GM21717 (cell line): Measurements from ENCODE around the gene NAP1L1.
A peak's percentile ranks its signal among the peaks of the same experiment; 100 is the strongest.

Source experiments
- ATAC-seq: cut with Tn5 transposase; IDR thresholded peaks from one replicate; pipeline ENCODE4 v1.9.1; 2021; ENCODE audit warnings: mild to moderate bottlenecking, moderate library complexity; ENCODE audit not compliant: unreplicated experiment

The NAP1L1 gene, protein sequence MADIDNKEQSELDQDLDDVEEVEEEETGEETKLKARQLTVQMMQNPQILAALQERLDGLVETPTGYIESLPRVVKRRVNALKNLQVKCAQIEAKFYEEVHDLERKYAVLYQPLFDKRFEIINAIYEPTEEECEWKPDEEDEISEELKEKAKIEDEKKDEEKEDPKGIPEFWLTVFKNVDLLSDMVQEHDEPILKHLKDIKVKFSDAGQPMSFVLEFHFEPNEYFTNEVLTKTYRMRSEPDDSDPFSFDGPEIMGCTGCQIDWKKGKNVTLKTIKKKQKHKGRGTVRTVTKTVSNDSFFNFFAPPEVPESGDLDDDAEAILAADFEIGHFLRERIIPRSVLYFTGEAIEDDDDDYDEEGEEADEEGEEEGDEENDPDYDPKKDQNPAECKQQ

DNA sequence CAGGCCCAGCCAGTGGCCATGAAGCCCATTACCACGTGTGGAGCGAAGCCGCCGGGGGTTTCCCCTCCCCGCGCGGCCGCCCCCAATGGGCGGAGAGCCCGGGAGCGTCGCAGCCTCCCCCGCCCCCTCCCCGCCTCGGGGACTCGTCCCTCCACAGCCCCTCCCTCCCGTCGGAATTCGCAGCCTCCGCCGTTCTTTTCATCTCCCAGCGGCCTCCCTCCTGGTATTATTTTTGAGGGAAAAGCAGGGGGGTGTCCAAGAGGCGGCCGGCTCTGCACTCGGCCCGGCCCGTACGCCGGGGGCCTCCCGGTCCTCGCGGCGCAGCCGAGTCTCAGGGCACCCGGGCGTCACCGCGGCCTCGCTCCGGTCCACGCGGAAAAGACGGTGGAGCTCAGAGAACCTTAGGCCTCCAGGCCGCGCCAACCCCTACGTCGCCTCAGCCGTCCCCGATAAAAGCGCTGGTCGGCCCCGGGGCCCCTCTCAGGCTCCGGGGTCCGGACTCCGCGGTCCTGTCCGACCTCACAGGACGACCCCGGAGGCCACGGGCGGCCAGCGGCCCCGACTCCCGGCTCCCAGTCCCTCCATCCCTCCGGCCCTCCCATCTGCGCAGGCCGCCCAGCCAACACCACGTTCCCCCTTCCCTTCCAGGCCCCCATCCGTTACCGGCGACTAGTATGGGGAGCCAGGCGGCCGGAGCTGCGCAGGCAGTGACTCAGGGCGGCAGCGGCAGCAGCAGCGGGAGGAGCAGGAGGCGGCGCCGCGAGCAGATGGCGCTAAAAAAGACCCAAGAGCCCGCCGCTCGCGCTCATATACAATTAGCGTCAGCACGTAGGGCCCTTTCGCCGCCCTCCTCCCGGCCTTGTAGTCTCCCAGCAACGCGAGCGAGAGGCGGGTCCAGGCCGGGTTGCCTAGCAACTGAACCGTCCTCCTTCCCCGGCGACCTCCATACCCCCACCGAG lies at the start of gene NAP1L1:
Gene NAP1L1, minus strand, starts transcription at position 782 of the 959 bp plus-strand sequence. CDS start 10,466 bp downstream, outside the sequence.
- ATAC-seq: peak; percentile 95

DNA sequence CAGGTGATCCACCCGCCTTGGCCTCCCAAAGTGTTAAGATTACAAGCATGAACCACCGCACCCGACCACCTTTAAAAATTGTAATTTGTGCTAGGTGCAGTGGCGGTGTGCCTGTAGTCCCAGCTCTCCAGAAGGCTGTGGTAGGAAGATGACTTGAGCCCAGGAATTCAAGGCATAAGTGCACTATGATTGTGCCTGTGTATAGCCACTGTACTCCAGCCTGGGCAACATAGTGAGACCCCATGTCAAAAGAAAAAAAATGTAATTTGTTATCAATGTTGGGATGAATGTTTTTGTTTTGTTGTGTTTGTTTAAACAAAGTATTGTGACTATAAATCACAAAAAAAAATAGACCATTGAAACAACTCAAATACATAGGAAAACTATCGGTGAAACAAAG lies 43.1 kb upstream of the NAP1L1 start:
- no peak for ATAC-seq

DNA sequence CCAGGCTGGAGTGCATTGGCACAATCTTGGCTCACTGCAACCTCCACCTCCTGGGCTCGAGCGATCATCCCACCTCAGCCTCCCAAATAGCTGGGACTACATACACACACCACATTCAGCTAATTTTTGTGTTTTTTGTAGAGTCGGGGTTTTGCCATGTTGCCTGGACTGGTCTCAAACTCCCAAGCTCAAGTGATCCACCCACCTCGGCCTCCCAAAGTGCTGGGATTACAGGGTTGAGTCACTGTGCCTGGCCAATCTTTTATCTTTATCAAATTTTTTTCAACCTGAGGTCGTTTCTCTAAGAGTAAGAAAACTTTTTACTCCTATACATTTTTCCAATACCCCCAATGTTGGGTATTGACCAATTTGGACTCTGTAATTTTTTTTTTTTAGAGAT lies 40.0 kb upstream of the NAP1L1 start:
- ATAC-seq: no peak

GRCh38 chr12:76123259-76124212 lies 39.1 kb upstream of the NAP1L1 start:
- ATAC-seq: no peak

GRCh38 chr12:76119887-76120286 lies 35.4 kb upstream of the NAP1L1 start:
- no peak for ATAC-seq

DNA sequence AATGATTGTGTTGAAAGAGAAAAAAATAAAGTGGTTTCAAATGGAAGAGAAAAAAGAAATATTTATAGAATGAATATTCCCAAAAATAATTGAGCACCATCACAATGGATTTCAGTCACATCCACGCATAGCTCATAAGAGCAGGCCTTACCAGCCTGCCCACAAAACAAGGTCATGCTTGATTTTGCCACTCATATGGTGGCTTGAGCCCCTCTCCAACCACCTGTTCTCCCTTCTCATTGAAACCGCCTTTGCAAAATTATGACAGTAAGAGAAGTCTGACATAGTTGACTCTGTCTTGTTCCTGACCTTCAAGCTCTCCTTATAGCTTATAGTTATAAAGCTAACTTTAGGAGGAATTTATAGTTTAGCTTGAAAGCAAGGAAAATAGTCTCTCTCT lies 33.3 kb upstream of the NAP1L1 start:
- ATAC-seq: no peak

GRCh38 chr12:76117067-76117691 lies 32.7 kb upstream of the NAP1L1 start:
- no peak for ATAC-seq

DNA sequence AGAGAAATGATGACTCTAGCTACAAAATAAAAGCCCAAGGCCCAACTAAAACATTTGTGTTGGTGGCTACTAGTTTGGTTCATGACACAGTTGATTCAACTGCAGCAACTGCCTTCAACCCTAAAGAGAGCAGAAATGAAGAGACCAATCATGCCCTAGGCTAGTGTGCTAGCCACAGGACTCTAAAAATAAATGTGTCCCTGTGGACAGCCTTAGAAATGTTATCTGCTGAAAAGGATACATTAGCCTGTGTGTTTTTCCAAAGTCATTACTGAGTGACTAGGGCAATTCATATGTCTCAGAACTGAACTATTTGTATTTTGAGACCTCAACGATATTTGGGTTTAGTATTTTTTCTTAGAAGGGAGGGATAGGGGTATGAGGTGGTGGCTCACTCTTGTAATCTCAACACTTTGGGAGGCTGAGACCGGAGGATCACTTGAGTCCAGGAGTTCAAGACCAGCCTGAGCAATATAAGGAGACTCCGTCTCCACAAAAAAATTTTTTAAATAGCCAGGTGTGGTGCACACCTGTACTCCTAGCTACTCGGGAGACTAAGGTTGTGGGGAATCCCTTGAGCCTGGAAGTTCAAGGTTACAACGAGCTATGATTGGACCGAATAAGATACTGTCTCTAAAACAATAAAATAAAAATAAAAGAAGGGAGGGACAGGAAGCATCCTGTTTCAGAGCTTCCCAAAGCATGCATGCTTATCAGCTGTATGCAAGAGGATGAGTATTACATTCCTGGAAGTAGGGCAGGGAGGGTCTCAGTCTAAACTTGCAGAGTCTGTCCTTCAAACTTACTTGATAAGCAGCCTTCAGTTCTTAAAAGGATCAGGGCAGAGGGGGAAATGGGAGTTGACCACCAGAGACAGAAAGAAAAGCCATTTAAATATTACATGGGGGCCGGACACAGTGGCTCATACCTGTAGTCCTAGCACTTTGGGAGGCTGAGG lies 29.6 kb upstream of the NAP1L1 start:
- no peak for ATAC-seq

DNA sequence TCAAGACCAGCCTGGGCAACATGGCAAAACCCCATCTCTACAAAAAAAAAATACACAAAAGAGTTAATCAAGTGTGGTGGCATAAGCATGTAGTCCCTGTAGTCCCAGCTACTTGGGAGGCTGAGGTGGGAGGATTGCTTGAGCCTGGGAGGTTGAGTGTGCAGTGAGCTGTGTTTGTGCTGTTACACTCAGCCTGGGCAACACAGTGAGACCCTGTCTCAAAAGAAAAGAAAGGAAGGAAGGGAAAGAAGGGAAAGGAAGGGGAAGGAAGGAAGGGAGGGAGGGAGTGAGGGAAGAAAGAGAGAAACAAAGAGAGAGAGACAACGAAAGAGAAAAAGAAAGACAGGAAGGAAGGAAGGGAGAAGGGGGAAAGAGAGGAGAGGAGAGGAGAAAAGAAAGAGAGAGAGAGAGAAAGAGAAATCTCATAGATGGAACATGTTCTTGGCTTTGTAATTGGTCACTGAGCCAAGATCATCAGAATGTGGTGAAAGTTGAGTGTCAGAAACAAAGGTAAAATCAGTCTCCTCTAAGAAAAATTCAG lies 26.8 kb upstream of the NAP1L1 start:
- ATAC-seq: no peak

- ATAC-seq: no peak
Measured at GRCh38 chr12:76109879-76110278, 25.4 kb upstream of the NAP1L1 start.

DNA sequence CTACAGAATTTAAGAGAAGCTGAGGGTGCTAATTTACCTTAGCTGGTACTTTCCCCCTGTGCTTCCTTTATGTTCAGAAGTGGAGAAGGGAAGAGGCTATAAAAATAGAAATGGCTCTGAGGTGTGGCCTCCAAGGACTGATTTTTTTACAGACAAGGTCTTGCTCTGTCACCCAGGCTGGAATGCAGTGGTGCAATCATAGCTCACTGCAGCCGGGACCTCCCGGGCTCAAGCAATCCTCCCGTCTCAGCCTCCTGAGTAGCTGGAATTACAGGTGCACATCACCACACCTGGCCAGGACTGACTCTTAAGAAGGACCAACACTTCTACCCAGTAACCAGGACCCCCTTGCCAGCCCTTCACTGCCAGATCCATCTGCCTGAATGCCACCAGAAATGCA lies 23.9 kb upstream of the NAP1L1 start:
- ATAC-seq: no peak

- no peak for ATAC-seq
Measured at GRCh38 chr12:76106631-76107030, 22.1 kb upstream of the NAP1L1 start.

DNA sequence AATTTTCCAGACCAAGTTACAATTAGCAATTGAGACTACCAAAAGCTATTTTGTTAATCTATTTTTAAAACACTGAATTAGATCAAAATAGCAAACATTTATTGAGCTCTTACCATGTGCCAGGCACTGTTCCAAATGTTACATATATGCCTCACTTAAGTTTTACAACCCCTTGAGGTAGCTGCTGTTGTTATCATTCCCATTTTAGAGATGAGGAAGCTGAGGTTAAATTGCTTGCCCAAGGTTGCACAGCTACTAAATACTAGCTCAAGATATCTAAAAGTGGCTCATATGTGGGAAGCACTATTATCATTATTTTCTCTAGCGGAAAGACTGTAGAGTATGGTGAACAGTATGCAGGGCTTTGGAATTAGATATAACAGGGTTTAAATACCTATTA lies 19.5 kb upstream of the NAP1L1 start:
- no peak for ATAC-seq

- no peak for ATAC-seq
Measured at GRCh38 chr12:76101739-76102385, 17.4 kb upstream of the NAP1L1 start.

- no peak for ATAC-seq
Measured at GRCh38 chr12:76096079-76096646, 11.7 kb upstream of the NAP1L1 start.

- ATAC-seq: no peak
Measured at GRCh38 chr12:76094754-76095153, 10.3 kb upstream of the NAP1L1 start.

DNA sequence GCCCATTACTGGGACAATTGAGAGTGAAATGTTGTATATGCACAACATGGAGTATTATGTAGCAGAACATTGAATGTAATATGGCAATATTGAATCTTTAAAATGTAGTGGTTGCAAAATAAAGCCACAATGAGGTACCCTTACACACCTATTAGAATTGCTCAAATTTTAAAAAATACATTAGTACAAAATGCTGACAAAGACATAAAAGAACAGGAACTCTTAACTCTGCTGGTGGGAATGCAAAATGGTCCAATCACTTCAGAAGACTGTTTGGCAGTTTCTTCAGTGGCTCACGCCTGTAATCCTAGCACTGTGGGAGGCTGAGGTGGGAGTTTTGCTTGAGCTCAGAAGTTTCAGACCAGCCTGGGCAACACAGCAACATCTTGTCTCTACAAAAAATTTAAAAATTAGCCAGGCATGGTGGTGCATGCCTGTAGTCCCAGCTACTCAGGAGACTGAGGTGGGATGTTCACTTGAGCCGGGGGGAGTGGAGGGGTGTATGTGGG lies 6.8 kb upstream of the NAP1L1 start:
- ATAC-seq: no peak

GRCh38 chr12:76085520-76085868 lies 1.0 kb upstream of the NAP1L1 start:
- ATAC-seq: no peak
